Hepatocyte (in vitro differentiated cells): ENCODE data around the gene TLR8. TPM values are rescaled to one million over a fixed set of nuclear protein-coding genes. Genes with fewer than 3 reads are reported as not detected.
A peak's percentile ranks its signal among the peaks of the same experiment; 100 is the strongest.

Experiments
- DNase-seq: peaks from one replicate; pipeline ENCODE4 v3.0.0-alpha.2; 2016; ENCODE audit warnings: low spot score
- H2AFZ ChIP-seq: fragments of 200-600 bp; sonication (generic); 2 replicates; pipeline ENCODE4 v1.6.0; 2016; ENCODE audit warnings: antibody characterized with exemption, mild to moderate bottlenecking
- H3K27ac ChIP-seq: fragments of 200-600 bp; sonication (generic); 2 replicates; pipeline ENCODE4 v1.5.1; 2016; ENCODE audit warnings: mild to moderate bottlenecking
- H3K27me3 ChIP-seq: fragments of 200-600 bp; sonication (generic); 2 replicates; pipeline ENCODE4 v1.6.1; 2016
- H3K36me3 ChIP-seq: fragments of 200-600 bp; sonication (generic); replicated peaks from 2 replicates; pipeline ENCODE4 v1.5.1; 2016; ENCODE audit warnings: low read depth; ENCODE audit not compliant: insufficient read depth
- H3K4me1 ChIP-seq: fragments of 200-600 bp; sonication (generic); 2 replicates; pipeline ENCODE4 v1.5.1; 2016; ENCODE audit warnings: mild to moderate bottlenecking, moderate library complexity; ENCODE audit not compliant: insufficient read depth
- H3K4me2 ChIP-seq: fragments of 200-600 bp; sonication (generic); 2 replicates; pipeline ENCODE4 v1.6.0; 2016
- H3K4me3 ChIP-seq: fragments of 200-600 bp; sonication (generic); 2 replicates; pipeline ENCODE4 v1.5.1; 2016; ENCODE audit warnings: mild to moderate bottlenecking
- H3K79me2 ChIP-seq: fragments of 200-600 bp; sonication (generic); 2 replicates; pipeline ENCODE4 v1.6.0; 2017; ENCODE audit warnings: mild to moderate bottlenecking
- H3K9me2 ChIP-seq: fragments of 200-600 bp; sonication (generic); replicated peaks from 2 replicates; pipeline ENCODE4 v1.6.0; 2017; ENCODE audit warnings: mild to moderate bottlenecking; ENCODE audit not compliant: insufficient read depth
- H3K9me3 ChIP-seq: fragments of 200-600 bp; sonication (generic); 2 replicates; pipeline ENCODE4 v1.5.1; 2016; ENCODE audit warnings: low read depth, mild to moderate bottlenecking
- H4K20me1 ChIP-seq: fragments of 200-600 bp; sonication (generic); 2 replicates; pipeline ENCODE4 v1.6.0; 2016; ENCODE audit warnings: mild to moderate bottlenecking; ENCODE audit not compliant: insufficient read depth, poor library complexity, severe bottlenecking
- EZH2 ChIP-seq: fragments of 200-600 bp; sonication (generic); IDR thresholded peaks from 2 replicates; pipeline ENCODE4 v1.6.1; 2016; ENCODE audit warnings: antibody characterized with exemption, mild to moderate bottlenecking, borderline replicate concordance
- EZH2phosphoT487 ChIP-seq: fragments of 200-600 bp; sonication (generic); IDR thresholded peaks from one replicate; pipeline ENCODE4 v1.6.1; 2018; ENCODE audit warnings: antibody characterized with exemption, mild to moderate bottlenecking, low read depth, moderate library complexity; ENCODE audit not compliant: unreplicated experiment, severe bottlenecking
- WGBS: methylation state at CpG from one replicate; pipeline ENCODE4 v1.1.6; 2016; ENCODE audit warnings: low lambda C conversion rate; ENCODE audit errors: missing lambda C conversion rate; 5-methylcytosine and 5-hydroxymethylcytosine counted together
- polyA plus RNA-seq: library from polyadenylated mRNA; unstranded; fragments of >200 nt; fragmentation: Nextera tagmentation; extraction: Ambion mirVana; gene quantifications from 2 replicates; pipeline ENCODE4 v1.2.1, GENCODE V29; 2016
- total RNA-seq: library from RNA; depleted of rRNA; stranded (reverse); fragments of >200 nt; gene quantifications from 2 replicates; pipeline ENCODE4 v1.2.3, GENCODE V29; 2014
- TF ChIP-seq, protein P1 (sequence below): fragments of 200-600 bp; sonication (generic); IDR thresholded peaks from 2 replicates; pipeline ENCODE4 v1.5.1; 2016; ENCODE audit warnings: antibody characterized with exemption, mild to moderate bottlenecking; ENCODE audit not compliant: poor library complexity

Gene TLR8
- total and polyA plus RNA-seq, 2 experiments from 2014 or later, result 0.07 TPM; not detected in 1

DNA sequence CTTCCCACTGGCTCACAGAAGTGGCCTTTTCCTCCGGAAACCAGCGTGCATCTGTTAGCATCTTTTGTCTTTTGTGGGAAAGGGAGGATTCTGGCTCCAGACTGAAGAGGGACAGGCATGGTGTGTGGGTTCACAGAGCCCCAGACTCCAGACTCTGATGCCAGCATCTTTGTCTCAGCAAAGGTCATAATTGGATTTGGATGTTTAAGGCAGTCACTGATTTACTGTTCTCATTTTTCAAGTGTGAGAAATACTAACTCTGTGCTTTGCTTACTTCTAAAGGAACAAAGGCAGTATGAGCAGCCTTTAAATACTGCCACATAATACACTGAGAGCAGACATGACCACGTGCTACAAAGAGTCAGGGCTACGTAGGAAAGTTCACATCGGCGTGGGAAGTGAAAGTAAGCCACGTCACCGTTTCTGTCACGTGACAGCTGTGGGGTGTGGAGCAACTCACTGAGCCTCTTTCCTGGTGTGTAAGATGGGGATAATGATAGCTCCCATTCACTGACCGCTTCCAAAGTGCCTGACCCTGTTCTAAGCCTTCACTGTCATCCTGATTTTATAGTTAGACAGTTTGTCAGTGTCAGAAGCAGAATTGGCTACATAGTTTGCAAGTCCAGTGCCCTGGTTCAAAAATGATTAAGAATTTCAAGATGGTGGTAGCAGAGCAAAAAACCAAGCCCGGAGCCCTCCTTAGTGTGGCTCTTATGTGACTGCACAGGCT lies 43.7 kb downstream of the TLR8 start:
- Histone ChIP-seq H3K9me2 (no peaks in the 10 kb centered on the region), H4K20me1 (no peaks in the 10 kb centered on the region), H3K9me3 (no peaks in the 10 kb centered on the region), H3K4me1 (peaks cover 31% of the 10 kb centered on the region), H3K36me3 (no peaks in the 10 kb centered on the region), H3K4me2 (peak overlapping the region; percentile 46), H3K27me3 (no peaks in the 10 kb centered on the region), H3K79me2 (no peaks in the 10 kb centered on the region), H3K27ac (peak overlapping the region; percentile 83), H2AFZ (peak overlapping the region; percentile 43), H3K4me3 (no peak overlapping the region)
- 61% methylated on average over 11 of the region's 11 CpGs for WGBS
- peak; percentile 72 for DNase-seq
- TF ChIP-seq EZH2phosphoT487 (no peak), EZH2 (no peak)
- TF ChIP-seq, protein P1, sequence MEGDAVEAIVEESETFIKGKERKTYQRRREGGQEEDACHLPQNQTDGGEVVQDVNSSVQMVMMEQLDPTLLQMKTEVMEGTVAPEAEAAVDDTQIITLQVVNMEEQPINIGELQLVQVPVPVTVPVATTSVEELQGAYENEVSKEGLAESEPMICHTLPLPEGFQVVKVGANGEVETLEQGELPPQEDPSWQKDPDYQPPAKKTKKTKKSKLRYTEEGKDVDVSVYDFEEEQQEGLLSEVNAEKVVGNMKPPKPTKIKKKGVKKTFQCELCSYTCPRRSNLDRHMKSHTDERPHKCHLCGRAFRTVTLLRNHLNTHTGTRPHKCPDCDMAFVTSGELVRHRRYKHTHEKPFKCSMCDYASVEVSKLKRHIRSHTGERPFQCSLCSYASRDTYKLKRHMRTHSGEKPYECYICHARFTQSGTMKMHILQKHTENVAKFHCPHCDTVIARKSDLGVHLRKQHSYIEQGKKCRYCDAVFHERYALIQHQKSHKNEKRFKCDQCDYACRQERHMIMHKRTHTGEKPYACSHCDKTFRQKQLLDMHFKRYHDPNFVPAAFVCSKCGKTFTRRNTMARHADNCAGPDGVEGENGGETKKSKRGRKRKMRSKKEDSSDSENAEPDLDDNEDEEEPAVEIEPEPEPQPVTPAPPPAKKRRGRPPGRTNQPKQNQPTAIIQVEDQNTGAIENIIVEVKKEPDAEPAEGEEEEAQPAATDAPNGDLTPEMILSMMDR, result no peak

DNA sequence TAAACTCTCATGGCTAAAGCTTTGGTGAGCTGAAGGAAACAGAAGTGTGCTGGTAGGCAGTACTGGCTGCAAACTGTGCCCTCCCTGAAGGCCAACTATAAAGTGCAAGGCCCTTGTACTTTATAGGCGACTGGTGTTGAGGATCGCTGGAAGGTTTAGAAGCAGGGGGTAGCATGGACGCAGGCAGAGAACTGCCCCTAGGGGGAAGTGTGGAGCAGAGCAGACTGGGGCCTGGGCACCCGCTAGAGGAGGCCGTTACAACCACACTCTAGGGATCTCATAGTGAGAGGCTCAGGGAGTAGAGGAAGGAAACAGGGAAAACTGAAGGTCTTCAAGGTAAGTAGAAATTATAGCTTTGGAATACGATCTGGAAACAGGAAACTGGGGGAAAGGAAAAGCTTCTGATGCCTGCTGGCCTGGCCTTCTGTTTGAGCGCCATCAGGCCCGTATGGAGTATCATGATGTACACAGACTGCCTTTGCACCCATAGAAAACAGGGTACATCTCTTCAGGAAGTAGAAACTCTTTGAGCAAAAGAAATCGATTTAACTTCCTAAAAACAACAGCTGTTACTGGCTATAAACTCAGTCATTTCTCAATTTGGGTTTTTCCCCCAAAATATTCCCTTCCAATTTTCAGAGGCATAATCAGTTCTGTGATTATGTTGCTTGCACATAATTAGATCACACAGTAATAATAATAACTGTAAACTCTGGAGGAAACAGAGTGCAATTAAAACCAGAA lies 44.6 kb downstream of the TLR8 start:
- Histone ChIP-seq H3K4me2 (no peak overlapping the region), H3K9me3 (no peaks in the 10 kb centered on the region), H3K79me2 (no peaks in the 10 kb centered on the region), H3K4me1 (peaks cover 34% of the 10 kb centered on the region), H4K20me1 (no peaks in the 10 kb centered on the region), H3K27ac (peak overlapping the region; percentile 83), H3K4me3 (no peak overlapping the region), H3K27me3 (no peaks in the 10 kb centered on the region), H2AFZ (peak overlapping the region; percentile 43), H3K36me3 (no peaks in the 10 kb centered on the region), H3K9me2 (no peaks in the 10 kb centered on the region)
- TF ChIP-seq, protein P1, result peak; percentile 44
- TF ChIP-seq EZH2phosphoT487 (no peak), EZH2 (no peak)
- DNase-seq, result peak; percentile 64
- WGBS, result 70% methylated on average over 9 of the region's 9 CpGs

DNA sequence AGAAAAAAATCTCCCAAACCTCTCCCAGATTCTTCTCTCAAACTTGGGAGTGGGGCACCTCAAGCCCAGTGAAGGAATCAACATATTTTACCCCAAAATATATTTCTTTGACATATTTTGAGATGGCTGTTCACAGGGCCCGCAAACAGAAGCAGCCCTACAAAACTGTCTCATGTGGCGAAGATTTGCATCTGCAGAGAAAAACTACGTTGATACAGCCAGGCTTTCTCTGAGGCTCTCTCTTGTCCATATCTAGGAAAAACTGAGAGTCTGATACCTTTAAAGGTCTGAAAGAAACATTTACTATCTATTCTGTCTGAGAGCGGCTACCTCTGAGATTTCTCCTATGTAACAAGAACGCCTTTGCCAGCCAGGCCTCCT lies 45.2 kb downstream of the TLR8 start:
- no peaks in the 10 kb centered on the region for H3K79me2 ChIP-seq
- H3K9me2 ChIP-seq, result no peaks in the 10 kb centered on the region
- no peak overlapping the region for H3K27ac ChIP-seq
- DNase-seq, result no peak
- H2AFZ ChIP-seq, result no peak overlapping the region
- H3K4me3 ChIP-seq, result no peak overlapping the region
- no peaks in the 10 kb centered on the region for H3K27me3 ChIP-seq
- no peak for TF ChIP-seq EZH2phosphoT487
- TF ChIP-seq EZH2, result no peak
- TF ChIP-seq, protein P1, result no peak
- H3K4me1 ChIP-seq, result peaks cover 34% of the 10 kb centered on the region
- no peaks in the 10 kb centered on the region for H3K9me3 ChIP-seq
- H3K36me3 ChIP-seq, result no peaks in the 10 kb centered on the region
- no peak overlapping the region for H3K4me2 ChIP-seq
- H4K20me1 ChIP-seq, result no peaks in the 10 kb centered on the region
- WGBS, result 88% methylated on average over 5 of the region's 5 CpGs
